Measurements from ENCODE around the gene SPATS2.

The SPATS2 gene

DNA sequence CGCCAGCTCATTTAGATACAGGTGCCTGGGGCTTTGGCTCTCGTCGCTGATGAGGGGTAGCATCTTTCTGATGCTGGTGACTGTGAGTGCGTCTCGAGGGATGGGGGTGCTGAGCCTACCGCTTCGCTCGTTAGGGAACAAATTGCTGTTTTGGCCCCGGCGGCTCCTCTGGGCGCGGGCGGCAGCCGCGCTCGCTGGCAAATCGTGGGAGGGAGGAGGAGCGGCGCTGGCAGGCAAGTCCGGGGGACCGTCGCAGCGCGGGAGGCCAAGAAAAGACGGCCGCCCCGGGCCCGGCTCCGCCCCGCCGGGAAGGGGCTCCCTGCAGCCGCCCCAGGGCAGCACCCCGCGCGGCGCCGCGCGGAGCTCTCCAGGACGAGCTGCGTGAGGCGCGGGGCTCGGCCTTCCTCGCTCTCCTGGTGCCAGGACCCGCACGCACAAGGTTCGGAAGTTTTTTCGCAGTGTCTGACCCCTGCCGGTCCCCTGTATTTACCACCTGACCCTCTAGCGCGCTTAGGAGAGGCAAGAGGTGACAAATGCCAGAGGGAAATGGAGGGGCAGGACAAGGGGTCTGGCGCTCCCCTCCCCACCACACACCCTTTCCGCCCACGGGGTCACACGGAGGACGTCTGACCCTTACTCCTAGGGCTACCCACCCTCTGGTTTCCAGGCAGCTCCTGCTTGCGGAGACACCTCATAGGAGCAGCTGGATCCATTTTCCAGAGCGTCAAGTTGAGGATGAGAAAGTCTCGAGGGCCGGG lies 170.7 kb downstream of the SPATS2 start:
- in situ Hi-C loops (cut with MboI; ENCODE audit: low sequenced_read_pairs): no loop called here

DNA sequence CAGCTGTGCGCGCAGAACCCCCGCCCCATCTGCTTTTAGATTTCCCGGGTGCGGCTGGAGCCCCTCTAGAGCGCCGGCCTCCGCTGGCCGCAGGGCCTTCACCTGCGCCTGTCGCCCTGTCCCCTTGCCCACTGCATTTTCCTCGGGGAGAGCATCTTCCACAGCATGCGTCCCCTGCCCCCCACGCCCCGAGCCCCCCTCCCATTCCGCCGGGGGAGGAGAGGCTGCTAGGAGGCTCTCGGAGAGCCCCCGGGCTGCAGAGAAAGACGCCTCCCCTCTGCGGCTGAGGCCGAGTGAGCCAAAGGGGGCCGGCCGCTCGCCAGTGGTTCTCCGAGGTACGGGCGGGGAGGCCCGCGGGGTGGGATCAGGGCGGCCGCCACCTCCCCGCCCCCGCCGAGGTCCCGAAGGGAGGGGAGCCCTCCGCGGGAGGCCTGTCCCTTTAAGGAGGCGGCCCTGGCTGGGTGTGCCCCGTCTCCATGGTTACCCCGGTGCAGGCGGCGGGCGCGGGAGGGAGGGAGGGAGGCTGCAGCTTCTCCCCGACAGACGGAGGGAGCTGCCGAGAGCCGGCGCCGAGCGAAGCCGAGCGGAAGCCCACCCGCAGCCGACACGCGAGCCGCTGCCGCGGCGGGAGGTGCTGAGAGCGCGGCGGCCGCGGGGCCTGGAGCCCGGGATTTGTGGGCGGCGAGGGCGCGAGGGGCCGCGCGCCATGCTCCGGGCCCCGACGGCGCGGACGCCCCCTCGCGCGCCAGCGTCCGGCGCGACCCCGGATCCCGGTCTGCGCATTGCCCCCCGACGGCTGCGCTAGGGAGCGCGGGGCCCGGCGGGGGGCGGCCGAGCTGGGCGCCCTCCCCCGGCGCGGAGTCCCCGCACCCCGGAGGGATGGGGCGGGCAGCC lies 171.5 kb downstream of the SPATS2 start, which contains the start of gene KCNH3:
Gene KCNH3, plus strand, starts transcription at position 521 of the 894 bp plus-strand sequence. CDS start 387 bp downstream, outside the sequence.
- in situ Hi-C loops (cut with MboI; ENCODE audit: low sequenced_read_pairs): no loop called here

GRCh38 chr12:49539406-49540228 lies 172.4 kb downstream of the SPATS2 start:
- in situ Hi-C loops (cut with MboI; ENCODE audit: low sequenced_read_pairs): no loop called here

DNA sequence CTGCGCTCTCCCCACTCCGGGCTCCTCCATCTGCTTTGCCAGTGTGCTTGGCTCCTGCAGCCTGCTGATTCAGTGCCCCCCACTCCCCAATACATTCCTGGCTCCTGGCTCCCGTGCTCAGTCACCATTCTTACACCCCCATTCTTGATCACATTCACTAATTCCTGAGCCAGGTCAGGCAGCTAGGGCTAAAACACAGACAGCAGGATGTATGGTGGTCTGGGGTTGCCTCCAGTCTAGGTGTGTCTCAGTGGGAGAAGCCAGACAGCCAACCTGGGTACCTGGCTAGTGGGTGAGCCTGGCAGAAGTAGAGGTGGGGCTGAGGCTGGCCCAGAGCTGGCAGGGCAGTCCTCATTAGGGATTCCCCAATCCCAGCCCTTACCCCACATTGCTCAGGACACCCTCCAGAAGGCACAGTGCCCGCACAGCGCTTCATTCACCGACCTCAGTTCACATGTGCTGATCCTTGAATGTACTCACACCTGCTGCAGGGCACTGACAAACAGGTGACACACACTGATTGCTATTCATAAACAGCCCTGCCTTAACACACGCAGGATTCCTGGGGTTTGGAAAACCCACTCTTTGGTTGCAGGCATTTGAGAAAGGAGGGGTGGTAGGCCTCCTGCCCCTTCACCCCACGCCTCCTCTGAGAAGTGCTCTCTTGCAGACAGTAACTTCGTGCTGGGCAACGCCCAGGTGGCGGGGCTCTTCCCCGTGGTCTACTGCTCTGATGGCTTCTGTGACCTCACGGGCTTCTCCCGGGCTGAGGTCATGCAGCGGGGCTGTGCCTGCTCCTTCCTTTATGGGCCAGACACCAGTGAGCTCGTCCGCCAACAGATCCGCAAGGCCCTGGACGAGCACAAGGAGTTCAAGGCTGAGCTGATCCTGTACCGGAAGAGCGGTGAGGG lies 173.2 kb downstream of the SPATS2 start:
- in situ Hi-C loops (cut with MboI; ENCODE audit: low sequenced_read_pairs): no loop called here

DNA sequence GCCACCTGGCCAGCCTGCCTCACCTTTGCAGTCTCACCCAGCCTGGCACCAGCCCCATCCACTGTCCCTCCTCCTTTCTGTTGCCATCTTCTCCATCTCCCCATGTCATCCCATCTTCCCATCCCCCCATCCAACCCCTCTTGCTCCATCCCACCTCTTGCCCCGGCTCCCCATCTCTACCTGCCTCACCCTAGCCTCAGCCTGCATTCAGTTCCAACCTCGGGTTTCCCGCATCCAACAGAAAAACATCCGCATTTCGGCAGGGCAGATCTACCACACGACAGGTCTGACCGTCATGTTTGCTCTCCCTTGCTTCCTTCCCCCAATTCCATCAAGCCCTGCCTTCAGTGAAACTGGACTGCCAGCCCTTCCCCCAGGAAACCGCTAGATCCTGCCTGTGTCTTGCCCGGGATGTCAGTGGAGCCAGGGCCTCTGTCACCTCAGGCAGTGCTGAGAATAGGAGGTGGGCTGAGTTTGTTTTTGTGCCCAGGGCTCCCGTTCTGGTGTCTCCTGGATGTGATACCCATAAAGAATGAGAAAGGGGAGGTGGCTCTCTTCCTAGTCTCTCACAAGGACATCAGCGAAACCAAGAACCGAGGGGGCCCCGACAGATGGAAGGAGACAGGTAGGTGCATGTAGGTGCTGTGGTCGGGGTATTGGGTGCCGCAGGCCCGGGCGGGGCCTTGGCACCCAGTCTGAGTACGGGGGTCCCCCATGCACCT lies 174.0 kb downstream of the SPATS2 start:
- in situ Hi-C loops (cut with MboI; ENCODE audit: low sequenced_read_pairs): no loop called here

GRCh38 chr12:49541911-49542505 lies 174.7 kb downstream of the SPATS2 start:
- in situ Hi-C loops (cut with MboI; ENCODE audit: low sequenced_read_pairs): no loop called here

DNA sequence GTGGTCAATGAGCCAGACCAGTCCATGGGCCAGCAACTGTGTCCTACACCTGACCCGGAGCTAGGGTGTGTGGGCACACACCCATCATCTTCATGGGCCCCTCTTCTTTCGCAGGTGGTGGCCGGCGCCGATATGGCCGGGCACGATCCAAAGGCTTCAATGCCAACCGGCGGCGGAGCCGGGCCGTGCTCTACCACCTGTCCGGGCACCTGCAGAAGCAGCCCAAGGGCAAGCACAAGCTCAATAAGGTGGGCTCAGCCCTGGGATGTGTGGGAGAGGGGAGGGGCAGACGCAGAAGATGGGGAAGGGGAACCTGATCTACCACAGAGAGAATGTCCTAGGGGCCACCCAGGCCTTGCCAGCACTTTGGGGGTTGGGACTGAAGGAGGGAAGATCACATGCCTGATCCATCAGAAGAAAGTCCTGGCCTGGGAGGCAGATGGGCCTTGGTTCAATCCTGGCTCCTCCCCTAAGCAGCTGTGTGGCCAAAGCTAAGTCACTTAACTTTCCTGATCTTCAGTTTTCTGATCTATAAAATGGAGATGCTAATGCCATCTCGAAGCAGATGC lies 175.4 kb downstream of the SPATS2 start:
- in situ Hi-C loops (cut with MboI; ENCODE audit: low sequenced_read_pairs): no loop called here

DNA sequence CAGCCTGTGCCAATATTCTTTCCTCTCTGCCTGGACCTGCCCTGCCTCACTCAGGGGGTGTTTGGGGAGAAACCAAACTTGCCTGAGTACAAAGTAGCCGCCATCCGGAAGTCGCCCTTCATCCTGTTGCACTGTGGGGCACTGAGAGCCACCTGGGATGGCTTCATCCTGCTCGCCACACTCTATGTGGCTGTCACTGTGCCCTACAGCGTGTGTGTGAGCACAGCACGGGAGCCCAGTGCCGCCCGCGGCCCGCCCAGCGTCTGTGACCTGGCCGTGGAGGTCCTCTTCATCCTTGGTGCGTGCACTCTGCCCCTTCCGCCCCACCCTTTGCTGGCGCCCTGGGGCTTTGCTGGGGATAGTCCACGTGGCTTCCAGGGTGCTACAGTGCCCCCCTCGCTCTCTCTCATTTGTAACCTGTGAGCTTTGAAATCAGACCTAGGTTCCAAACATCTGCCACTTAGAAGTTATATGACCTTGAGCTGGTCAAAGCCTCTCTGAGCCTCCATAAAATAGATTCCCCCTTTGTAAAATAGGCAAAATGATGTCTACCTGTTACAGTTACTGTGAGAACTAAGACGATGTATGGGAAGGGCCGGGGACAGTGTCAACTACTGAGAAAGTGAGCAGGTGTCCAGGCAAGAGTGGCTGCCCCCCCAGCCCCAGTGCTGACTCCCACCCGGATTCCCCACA lies 176.1 kb downstream of the SPATS2 start:
- in situ Hi-C loops (cut with MboI; ENCODE audit: low sequenced_read_pairs): no loop called here

DNA sequence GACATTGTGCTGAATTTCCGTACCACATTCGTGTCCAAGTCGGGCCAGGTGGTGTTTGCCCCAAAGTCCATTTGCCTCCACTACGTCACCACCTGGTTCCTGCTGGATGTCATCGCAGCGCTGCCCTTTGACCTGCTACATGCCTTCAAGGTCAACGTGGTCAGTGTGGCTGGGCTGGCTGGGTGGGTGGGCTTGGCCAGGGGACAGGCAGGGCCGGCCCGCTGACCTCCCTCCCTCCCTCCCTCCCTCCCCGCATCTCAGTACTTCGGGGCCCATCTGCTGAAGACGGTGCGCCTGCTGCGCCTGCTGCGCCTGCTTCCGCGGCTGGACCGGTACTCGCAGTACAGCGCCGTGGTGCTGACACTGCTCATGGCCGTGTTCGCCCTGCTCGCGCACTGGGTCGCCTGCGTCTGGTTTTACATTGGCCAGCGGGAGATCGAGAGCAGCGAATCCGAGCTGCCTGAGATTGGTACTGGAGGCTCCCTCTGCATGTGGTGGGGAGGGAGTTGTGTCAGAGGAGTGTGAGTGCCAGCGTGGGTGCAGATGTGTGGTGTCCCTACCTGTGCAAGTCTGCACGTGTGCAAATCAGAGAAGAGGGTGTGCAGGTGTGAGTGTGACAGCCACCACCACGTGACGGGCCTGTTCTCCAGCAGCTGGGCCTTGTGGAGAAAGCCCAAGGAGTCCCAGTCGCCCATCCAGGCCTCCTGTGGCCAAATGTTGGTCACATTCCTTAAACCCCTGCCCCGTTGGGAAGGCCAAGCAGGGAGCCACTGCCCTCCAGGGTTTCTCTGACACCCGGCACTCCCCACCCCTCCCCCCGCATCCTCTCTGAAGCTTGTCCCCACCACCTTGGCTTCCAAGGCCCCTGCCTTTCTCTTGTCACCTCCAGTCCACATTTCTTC lies 176.9 kb downstream of the SPATS2 start:
- in situ Hi-C loops (cut with MboI; ENCODE audit: low sequenced_read_pairs): no loop called here

DNA sequence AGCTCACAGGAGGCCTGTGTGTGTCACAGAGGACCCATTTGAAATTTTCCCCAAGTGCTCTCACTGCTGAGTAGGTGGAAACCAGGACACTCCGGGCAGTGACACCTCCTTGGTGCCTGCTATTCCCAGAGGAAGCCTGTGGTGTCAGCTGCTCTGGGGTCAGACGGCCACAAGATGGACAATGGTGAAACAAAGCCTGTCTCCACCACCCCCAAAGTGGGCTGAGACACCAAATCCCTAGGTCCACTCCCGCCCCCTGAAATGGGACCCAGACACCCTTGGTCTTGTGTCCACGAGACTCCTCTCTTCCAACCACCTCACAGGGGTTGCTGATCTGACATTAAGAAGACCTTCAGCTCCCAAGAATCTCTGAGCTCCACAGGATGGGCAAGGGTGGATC lies 178.6 kb downstream of the SPATS2 start:
- in situ Hi-C loops (cut with MboI; ENCODE audit: low sequenced_read_pairs): no loop called here

DNA sequence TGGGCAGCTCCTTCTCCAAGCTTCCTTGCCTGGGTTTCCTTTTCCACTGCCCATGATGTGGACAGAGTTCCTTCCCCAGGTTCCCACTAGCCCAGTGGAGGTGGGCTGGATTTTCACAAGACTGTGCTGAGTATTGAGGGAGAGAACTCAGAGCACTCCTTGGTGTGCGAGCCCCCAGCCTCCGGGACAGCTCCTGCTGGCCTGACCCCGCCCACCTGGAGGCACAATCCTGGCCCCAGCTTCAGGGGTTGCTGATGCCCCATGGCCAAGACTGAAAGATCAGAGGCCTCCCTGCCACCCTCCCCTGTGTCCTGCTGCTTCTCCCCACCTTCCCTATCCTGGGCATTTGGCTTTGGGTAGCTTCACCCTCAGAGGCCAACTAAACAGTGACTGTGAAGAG lies 179.2 kb downstream of the SPATS2 start:
- in situ Hi-C loops (cut with MboI; ENCODE audit: low sequenced_read_pairs): no loop called here

DNA sequence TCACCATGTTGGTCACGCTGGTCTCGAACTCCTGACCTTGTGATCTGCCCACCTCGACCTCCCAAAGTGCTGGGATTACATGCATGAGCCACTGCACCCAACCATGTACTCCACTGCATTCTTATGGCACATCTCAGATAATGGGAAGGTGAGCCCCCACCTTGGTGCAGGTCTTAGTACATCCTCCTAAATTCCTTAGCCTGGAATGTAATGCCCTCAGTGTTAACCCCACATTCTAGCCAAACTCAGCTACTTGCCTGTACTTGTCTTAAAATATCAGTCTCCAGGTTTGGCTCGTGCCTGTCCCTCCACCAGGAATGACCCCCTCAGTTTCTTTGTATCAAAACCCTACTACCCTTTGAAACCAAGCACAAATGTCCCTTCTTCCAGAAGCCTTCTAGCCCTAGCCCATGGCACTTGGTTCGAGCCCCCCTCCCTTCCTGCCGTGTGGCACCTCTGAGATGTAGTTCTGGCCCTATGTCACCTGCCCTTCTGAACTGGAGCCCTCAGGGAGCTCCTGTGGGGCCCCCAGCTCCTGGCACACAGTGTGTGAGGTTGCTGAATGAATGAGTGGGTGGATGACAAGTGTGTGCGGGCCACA lies 179.9 kb downstream of the SPATS2 start:
- in situ Hi-C loops (cut with MboI; ENCODE audit: low sequenced_read_pairs): no loop called here

GRCh38 chr12:49548481-49548821 lies 181.2 kb downstream of the SPATS2 start:
- in situ Hi-C loops (cut with MboI; ENCODE audit: low sequenced_read_pairs): no loop called here

- in situ Hi-C loops (cut with MboI; ENCODE audit: low sequenced_read_pairs): no loop called here
Measured at GRCh38 chr12:49548822-49549648, 181.8 kb downstream of the SPATS2 start.

DNA sequence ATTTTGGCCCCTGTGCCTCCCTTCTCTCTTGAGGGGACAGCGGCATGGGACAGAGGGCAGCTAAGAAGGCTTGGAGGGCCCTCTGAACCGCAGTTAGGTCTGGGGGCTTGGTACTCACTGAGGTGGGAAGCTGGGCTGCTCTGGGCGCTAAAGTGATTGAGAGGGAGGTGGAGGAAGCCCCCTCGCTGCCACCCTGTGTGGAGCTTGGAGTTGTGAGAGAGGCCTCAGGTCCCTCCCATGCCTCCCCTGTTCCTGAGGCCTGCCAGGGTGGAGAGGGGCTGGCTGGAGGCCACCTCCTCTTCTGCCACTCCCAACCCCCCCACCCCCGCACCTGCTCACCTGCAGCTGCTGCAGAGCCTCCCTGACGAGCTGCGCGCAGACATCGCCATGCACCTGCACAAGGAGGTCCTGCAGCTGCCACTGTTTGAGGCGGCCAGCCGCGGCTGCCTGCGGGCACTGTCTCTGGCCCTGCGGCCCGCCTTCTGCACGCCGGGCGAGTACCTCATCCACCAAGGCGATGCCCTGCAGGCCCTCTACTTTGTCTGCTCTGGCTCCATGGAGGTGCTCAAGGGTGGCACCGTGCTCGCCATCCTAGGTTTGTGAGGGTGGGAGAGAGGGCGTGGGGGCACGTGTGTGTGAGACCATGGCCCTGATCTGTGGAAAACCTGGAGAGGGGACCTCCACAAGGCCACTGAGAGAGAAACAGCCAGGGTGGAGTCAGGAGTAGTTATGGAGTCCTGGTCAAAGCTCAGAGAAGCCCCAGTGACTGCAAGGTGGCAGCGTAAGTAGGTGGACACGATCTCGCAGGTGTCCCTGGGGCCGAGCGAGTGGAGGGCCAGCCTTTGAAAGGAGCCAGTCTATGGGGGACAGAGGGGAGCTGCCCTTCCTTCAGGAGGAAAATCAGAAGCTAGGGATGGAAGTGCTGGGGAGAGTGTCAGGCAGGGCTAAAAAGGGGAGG lies 182.8 kb downstream of the SPATS2 start:
- in situ Hi-C loops (cut with MboI; ENCODE audit: low sequenced_read_pairs): no loop called here

Data from hTERT RPE-1 (cell line).